GM19455 (cell line): ENCODE data around the gene CHN1.

Source experiments
- ATAC-seq: cut with Tn5 transposase; IDR thresholded peaks from one replicate; pipeline ENCODE4 v1.9.1; 2021; ENCODE audit not compliant: unreplicated experiment

The CHN1 gene

DNA sequence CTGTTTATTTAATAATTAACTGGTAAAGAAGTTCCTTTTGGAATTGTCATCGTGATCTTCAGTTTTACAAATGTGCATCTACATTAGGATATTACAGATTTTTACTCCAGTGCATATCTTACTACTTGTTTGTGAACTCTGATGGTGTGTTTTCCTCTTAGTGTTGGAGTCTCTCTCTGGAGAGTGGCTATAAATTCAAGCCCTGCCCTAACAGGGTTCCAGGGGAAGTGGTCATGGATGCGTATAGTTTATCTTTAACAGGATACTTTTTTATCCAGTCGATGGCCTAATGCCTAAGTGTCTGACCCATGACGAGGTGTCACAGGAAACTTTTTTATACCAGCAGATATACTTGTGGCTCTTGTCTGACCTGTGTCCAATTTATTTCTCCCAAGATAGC, 75.4 kb downstream of the CHN1 start:
- ATAC-seq = no peak

DNA sequence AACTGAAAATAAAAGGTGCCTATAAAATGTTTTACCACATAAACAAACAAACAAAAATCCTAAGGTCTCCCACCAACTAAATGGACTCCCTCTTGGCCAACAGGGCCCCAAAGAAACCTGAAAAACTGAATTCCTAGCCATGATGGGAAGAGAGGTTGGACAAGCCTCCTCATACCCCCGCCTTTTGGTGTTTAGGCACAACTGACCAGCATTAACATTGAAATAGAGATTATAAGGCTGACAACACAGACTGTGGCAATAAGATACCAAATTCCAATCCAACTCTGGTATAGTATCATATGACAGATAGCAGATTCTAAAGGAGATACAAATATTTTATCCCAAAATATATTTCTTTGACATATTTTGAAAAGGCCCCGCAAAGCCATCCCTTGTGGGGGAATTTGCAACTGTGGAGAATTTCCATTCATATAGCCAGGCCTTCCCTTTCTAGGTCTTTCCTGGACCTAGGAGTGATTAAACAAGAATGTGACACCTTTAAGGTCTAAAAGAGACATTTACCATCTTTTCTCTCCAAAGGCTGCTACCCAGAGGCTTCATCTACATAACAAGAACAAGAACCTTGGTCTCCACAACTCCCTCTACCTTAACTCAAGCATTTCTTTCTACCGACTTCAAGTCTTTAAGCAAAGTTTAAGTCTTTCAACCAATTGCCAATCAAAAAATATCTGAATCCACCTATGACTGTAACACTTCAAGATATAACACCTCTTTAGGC, 80.0 kb downstream of the CHN1 start:
- no peak for ATAC-seq

GRCh38 chr2:174924061-174924693, 81.0 kb downstream of the CHN1 start:
- no peak for ATAC-seq

DNA sequence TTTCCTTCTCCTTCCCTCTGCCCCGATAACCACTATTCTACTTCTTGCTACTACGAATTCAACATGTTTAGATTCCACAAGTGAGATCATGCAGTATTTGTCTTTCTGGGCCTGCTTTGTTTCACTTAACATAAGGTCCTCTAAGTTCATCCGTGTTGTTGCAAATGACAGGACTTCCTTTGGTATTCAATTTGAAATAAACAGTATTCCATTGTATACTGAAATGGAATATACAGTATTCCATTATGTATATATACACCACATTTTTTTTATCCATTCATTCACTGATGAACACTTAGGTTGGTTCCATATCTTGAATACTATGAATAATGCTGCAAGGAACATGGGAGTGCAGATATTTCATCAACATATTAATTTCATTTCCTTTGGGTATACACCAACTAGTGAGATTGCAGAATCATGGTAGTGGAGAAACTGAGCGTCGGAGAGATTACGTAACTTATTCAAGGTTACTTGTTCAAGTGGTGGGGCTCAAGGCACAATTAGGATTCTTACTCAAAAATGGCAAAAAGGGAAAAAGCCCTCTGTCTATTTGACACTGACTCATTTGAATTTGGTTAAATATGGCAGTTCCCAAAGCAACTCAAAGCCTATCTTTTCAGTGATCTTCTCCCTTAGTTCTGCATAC, 85.1 kb downstream of the CHN1 start:
- no peak for ATAC-seq

DNA sequence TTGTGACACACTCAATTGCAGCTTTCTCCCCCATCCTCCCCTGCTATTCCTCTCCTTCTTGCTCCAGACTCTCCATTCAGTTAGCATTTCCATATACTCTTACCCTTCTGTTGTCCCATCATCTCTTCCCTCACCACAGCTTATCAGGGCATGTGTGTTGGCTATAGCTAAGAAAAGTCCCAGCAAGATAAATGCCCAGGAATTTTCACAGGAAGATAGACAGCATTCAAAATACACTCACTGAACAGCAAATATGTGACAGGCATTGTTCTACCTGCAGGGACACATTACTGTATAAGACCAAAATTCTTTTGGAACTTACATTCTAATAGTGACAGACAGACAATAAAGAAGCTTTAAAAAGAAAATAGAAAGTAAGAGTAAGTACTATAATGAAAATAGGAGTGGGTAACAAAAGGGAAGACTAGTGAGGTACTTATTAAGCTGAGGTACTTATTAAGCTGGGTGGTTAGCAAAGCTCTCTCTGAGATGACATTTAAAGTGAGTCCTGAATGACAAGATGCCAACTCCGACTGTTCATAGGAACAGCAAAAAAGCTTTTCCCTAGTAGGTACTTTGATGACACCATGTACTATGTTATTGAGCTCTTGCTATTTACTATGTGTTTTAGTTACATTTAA, 86.2 kb downstream of the CHN1 start:
- ATAC-seq = no peak

GRCh38 chr2:174916270-174916930, 88.8 kb downstream of the CHN1 start:
- ATAC-seq = no peak

DNA sequence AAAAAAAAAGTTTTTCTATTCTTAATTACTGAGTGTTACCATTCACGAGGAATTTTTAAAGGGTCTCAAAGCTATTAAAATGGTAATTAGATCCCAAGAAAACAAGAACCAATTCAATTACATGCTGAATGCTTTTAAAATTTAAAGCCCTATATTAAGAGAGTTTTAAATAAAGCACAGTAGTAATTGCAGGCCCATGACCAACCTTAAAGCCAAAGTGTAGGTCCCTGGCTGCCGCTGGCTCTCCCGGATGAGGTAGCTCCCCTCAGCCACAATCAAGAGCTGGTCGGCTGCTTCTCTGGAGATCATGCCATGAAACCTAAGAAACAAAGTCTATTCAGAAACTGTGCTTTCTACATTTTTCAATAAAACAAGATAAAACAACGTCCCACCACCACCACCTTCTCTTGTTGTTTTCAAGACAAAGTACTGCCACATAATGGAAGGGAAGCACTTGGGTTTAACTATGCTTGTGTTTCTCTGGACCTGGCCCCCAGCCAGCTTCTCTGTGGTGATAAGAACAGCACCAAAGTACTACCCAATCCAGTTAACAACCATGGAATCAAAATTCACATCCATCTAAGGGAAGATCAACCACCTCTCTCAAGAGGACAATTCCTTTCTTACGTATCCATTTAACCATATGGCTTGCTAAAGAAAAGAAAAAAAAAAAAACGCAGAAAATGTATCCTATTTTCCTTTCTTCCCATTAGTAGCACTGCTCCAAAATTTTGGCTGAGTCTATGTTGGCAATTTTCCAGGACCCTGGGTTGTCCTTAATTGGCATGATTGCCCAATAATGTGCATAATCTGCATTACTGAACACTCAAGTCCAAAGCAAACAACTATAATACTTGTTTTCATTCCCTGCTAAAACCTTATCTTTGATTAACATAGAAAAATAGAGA, 90.1 kb downstream of the CHN1 start:
- no peak for ATAC-seq

DNA sequence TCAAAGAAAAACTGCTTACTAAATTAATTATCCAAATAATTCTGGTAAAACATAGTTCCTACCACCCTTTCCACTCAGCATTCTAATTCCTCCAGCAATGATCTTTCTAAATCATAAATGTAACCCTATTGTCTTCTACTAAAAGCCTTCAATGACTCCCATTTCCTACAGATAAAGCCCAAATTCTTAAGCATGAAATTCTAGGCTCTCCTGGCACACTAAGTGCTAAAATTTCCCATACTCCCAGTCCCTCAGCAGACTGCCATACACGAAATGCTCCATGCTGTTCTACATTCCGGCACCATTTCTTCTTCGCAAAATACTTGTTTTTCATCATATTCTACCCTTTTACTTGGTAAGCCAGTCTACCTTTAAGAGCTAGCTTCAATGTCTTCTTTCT, 96.9 kb downstream of the CHN1 start:
- no peak for ATAC-seq

- no peak for ATAC-seq
Observed at GRCh38 chr2:174903264-174903556, 102.0 kb downstream of the CHN1 start.

DNA sequence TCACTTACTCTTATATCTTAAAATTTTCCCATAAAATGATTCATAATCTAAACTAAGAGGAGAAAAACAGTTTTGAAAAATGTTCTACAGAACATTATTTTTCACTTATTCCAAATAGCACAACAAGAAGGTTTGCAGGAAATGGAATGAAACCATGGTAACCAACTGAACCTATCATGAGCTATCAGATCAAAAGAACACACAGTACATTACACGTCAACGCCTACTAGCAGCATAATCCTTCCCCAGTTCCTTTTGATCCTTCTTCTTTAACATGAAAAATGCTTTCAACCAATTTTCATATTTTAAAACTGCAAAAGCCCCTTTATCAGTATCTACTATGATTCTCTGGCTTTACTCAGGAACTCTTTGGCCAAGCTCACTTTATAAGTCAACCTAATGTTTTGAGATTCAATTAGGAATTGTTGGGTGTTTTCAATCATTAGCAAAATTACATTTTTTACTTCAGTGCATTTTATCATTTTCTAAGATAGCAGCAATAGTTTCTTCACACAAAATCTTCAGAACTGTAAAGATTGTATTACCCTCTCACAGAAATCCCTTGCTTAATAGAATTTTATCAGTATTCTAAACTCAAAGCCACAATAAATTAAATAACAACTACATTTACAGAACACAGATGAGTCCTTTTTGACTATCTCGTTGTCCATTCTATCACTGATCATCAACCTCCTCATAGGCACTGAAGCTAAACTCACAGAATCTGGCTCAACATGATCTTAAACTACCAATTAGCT, 102.5 kb downstream of the CHN1 start:
- ATAC-seq = no peak

GRCh38 chr2:174901075-174901474, 104.1 kb downstream of the CHN1 start:
- ATAC-seq = no peak

GRCh38 chr2:174897286-174897685, 107.9 kb downstream of the CHN1 start:
- ATAC-seq = no peak

GRCh38 chr2:174893018-174893417, 112.2 kb downstream of the CHN1 start:
- no peak for ATAC-seq

DNA sequence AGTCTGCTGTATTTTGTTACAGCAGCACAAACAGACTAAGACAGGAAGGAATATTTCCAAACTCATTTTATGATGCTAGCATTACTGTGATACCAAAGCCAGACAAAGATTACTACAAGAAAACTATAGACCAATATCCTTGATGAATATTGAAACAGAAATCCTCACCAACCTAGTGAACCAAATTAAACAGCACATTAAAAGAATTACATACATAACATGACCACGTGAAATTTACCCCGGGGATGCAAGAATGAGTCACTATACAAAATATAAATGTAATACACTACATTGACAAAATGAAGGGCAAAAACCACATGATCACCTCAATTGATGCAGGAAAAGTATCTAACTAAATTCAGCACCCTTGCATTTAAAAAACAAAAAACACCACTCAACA, 112.6 kb downstream of the CHN1 start:
- no peak for ATAC-seq

DNA sequence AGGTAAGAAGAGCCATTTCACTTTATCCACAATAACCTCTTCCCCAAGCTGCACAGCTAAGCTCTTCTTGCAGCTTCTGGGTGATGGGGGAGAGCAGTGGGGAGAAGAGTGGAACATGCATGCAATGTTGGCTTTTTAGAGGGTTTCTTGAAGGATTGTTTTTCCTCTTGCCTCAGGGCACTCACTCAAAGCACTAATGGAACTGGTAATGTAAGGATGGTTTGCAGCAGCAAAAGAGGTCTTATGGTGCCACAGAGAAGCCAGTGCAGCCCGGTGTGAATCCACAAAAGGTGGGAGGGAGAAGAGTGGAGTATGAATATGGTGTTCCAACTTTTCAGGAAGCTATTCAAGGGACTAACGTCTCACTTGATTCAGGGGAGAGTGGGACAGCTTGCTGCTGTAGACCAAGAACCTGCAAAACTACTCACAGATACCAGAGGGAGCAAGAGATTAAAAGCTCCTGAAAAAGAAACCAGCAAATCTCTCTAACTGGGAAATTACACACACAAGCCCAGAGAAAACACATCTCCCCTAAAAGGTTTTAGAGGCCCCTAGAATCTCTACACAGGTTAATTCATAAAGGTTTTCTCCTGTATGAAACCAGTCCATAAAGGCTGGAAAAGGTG, 116.4 kb downstream of the CHN1 start:
- ATAC-seq = no peak

DNA sequence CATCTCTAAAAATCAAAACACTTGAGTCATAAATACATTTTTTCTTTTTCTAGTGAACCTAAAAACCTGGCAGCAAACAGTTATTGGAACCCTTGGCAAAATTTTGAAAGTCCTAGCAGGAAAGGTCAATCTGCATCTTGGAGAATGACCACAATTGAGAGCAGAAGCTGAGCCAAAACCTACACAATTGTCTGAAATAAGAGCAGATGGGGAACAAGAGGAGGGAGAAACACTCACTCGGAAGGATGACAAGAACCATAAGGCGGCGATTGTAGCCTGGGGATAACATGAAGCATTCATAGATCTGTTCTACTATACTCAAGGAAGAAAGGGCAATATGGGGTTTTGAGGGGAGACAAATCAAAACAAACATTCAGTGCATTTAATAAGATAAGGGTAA, 117.0 kb downstream of the CHN1 start:
- no peak for ATAC-seq

DNA sequence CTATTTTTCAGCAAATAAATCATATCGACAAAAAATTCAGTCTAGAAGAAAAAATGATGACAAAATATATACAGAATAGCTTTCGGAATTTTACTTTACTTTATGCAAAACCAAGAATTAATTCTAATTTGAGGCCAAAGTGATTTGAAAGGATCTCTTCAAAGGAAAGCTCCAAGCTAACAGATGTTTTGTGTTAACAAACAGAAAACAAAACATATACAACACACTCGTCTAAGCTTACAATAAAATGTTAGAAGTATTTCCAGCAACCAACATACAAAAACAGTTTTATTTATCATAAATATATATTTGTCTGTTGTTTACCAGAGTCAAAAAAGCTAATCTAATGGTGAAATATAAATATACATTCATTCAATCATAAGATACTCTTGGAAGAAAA, 122.8 kb downstream of the CHN1 start:
- ATAC-seq = no peak

GRCh38 chr2:174881678-174882077, 123.5 kb downstream of the CHN1 start:
- no peak for ATAC-seq

- ATAC-seq = no peak
Observed at GRCh38 chr2:174878537-174879147, 126.5 kb downstream of the CHN1 start.
